Measurements from ENCODE around the gene RAPGEF1. TPM values are rescaled to one million over a fixed set of nuclear protein-coding genes. Genes with fewer than 3 reads are reported as not detected.
"Not testable (repeated sequence)": the region's sequence is repeated elsewhere in the genome, so short reads cannot be mapped to it uniquely, and the experiment has no call there.

The RAPGEF1 gene
- polyA plus RNA-seq, 4 donors: 36.8 to 41.5 (median 40.2) TPM

GRCh38 chr9:131673531-131673930 lies 66.3 kb downstream of the RAPGEF1 start:
- DNase-seq (ENCODE audit: low read depth in 4 of 4, low spot score in 2 of 4): no peak

GRCh38 chr9:131673068-131673467 lies 66.8 kb downstream of the RAPGEF1 start:
- DNase-seq (ENCODE audit: low read depth in 4 of 4, low spot score in 2 of 4): no peak

- no peak for DNase-seq (ENCODE audit: low read depth in 4 of 4, low spot score in 2 of 4)
These were observed 67.4 kb downstream of the RAPGEF1 start for GRCh38 chr9:131672451-131672850.

DNA sequence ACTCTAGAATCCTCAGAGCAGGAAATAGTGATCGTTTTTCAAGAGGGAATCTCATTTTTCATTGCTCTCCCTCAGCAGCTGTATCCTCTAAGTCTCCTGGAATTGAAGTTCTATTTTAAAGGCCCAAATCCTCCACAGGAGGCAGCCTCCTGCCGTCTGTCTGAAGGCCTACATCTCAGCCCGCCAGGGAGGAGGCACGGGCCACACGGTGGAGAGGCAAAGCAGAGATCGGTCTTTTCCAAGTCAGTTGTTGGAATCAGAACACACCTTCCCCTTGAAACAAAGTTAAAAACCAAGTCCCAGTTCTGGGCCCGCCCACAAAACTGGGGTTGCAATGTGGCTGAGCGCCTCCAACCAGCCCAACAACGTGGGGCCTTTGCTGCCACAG lies 68.7 kb downstream of the RAPGEF1 start:
- DNase-seq (ENCODE audit: low read depth in 4 of 4, low spot score in 2 of 4): no peak

DNA sequence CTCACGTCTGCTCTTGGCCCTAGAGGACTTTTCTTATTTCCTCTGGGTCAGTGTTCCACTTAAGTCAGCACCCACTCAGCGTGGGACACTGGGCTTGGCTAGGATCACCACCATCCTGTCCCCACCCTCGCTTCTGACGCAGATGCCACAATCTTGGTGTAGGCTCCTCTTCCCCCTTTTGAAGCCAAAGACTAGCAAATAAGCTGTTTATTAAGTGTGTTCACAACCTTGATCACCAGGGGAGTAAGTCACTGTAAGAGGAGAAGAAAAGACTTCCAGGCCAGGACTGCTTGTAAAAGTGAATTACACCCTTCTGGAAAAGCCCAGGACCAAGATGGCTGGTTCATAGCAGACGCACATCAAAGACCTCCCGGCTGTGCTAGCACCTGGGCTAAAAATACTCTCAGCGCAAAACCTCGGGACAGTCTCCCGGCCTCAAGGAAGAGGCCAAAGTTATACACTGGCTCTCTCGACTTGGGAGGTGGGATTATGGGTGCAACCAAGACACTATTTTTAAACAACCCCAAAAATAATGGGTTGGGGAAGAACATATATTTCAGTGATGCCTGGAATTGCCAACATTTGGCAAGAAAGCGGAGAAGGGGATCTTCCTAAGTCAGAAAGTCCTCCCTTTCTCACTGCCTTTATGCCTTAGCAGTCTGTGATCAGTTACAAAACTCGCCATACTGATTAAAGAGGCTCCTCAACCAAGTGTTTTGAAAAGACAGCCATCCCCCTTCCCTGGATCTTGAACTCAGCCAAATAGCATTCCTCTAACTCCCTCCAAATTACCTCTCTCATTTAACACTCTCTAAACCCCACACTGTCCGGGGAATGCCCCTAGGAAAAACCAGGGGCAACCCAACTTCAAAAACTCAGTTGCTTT lies 69.4 kb downstream of the RAPGEF1 start:
- peak in 1 of 4 donors; percentile 59 for DNase-seq (ENCODE audit: low read depth in 4 of 4, low spot score in 2 of 4)

DNA sequence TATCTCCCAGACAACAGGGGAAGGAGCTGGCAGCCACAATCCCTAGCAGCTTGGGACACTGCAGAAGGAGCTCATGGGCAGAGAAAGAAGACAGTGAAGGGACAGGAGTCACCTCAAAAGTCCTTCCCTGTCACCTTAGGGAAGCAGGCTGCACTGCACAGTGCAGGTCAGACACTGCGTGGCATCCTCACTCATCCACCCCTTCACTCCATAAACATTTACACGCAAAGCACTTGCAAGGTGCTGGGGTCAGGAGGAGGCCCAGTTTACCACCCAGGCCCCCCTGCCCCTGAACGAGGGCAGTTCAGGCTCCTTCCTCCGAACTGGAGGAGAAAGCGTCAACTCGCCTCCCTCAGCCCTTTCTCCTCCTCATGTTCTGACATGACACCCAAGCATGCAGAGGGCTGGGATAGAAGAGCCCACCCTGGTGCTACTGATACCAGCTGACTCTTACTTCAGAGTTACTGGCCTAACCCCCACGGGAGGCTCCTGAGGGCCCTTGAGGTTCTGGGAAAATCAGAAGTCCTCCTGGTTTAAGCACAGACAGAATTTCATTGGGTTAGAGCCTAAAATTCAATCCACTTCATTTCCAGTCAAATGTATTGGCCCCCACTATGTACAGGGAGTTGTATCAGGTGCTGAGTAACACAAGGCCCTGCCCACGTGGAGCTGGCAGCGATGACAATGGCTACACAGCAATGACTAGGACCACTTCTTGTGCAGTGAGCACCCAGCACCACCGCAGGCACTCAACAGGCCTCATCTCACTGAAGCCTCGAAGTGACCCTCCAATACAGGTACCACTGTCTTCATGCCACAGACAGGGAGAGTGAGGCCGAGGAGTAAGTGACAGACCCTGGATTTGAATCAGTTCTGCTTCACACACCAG lies 70.4 kb downstream of the RAPGEF1 start:
- DNase-seq (ENCODE audit: low read depth in 4 of 4, low spot score in 2 of 4): no peak

- DNase-seq (ENCODE audit: low read depth in 4 of 4, low spot score in 2 of 4): no peak
These were observed 71.2 kb downstream of the RAPGEF1 start for GRCh38 chr9:131668439-131669268.

DNA sequence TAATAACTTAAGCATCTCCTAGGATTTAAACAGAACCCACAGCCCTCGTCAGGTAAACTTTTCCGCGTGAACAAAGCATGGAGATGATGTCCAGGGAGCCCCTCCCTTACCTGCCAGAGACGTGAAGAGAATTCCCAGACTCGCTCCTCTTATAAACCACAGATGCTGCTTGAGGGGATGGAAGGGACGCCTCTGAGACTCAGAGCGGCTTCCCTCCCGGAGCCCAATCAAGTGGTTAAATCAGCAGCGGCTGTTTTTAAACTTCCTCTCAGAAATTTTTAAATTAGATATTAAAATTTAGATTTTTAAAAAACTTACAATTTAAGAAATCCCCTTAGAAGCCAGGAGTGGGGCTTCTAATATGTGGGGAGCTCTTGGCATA lies 71.8 kb downstream of the RAPGEF1 start:
- no peak for DNase-seq (ENCODE audit: low read depth in 4 of 4, low spot score in 2 of 4)

DNA sequence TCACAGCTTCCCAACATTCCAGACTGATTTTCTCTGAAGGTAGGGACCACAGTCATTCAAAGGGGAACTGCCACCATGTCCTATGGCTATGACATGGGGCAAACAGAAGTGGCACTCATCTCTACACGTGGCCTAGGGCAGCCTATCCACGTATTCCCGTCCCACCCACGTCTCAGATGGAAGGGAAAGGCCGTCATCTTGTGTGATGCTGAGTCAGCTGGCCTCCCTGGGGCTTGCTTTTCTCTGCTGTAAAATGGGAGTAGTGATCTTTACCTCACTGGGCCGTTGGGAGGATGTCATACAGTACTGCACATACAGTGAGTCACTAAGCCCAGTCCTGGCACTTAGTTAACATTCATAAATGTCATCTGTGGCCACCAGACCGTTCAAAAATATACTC lies 72.3 kb downstream of the RAPGEF1 start:
- DNase-seq (ENCODE audit: low read depth in 4 of 4, low spot score in 2 of 4): no peak

DNA sequence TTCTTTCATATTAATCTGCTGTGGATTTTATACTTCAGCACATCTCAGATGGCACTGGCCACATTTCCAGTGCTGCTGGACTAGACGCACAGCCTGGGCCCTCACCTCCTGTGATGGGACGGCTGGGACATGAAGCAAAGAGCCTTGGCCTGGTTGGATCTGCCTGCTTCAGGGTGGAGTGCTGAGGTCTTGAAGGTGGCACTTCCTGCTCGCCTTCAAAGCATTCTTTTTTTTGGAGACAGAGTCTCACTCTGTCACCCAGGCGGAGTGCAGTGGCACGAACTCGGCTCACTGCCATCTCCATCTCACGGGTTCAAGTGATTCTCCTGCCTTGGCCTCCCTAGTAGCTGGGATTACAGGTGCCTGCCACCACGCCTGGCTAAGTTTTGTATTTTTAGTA lies 73.1 kb downstream of the RAPGEF1 start:
- no peak for DNase-seq (ENCODE audit: low read depth in 4 of 4, low spot score in 2 of 4)

- no peak for DNase-seq (ENCODE audit: low read depth in 4 of 4, low spot score in 2 of 4)
These were observed 73.8 kb downstream of the RAPGEF1 start for GRCh38 chr9:131666029-131666428.

DNA sequence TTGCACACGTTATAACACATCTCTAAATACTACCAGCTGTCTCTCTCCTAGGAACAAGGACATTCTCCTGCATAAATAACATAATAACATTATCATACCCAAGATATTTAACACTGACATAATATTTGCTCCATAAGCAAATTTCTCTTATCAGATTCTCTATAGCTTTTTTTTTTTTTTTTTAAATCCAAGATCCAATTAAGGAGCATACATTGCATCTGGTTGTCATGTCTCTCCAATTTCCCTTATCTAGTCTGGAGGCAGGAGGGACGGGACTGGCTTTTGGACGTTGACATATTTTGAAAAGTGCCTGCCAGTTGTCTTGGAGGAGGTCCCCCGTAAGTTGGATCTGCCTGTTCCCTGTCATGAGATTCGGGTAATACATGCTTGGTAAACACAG lies 76.6 kb downstream of the RAPGEF1 start:
- DNase-seq (ENCODE audit: low read depth in 4 of 4, low spot score in 2 of 4): no peak

DNA sequence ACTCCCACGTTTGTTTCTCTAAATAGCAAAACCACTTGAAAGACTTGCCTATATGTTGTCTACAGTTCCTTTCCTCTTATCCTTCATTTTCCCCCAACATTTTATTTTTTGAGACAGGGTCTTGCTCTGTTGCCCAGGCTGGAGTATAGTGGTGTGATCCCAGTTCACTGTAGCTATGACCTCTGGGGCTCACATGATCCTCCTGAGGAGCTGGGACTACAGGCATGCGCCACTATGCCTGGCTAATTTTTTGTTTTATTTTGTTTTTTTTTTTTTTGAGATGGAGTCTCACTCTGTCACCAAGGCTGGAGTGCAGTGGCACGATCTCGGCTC lies 77.6 kb downstream of the RAPGEF1 start:
- not testable (repeated sequence) for DNase-seq (ENCODE audit: low read depth in 4 of 4, low spot score in 2 of 4)

DNA sequence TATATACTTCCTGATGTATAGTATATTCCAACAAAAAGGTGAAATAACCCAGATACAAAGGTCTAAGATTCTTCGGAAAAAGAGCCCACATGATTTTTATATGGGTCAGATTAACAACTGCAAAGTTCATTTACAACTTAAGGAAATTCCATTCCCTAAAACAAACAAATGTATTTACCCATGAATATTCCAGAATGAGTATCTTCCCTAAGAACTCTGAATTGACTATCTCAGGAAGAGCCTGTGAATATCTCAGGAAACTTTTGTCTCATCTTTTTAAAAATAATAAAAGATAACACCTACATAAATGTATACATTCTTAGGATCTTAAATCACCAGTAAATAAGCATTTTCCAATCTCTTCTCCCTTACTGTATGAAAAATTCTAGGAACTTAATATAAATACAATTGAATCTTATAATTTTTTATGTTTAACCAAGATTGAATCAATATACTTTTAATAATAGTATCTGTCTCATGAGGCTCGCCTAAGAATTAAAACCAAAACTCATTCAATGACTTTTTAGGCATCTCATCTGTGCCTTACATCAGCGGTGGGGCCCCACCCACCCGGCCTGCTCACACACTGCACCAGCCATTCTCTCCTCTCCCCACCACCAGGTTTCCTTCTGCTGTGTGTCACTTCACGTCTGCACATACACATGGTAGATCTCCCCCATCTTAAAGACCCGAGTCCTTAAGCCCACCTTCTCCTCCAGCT lies 78.1 kb downstream of the RAPGEF1 start:
- DNase-seq (ENCODE audit: low read depth in 4 of 4, low spot score in 2 of 4): no peak

DNA sequence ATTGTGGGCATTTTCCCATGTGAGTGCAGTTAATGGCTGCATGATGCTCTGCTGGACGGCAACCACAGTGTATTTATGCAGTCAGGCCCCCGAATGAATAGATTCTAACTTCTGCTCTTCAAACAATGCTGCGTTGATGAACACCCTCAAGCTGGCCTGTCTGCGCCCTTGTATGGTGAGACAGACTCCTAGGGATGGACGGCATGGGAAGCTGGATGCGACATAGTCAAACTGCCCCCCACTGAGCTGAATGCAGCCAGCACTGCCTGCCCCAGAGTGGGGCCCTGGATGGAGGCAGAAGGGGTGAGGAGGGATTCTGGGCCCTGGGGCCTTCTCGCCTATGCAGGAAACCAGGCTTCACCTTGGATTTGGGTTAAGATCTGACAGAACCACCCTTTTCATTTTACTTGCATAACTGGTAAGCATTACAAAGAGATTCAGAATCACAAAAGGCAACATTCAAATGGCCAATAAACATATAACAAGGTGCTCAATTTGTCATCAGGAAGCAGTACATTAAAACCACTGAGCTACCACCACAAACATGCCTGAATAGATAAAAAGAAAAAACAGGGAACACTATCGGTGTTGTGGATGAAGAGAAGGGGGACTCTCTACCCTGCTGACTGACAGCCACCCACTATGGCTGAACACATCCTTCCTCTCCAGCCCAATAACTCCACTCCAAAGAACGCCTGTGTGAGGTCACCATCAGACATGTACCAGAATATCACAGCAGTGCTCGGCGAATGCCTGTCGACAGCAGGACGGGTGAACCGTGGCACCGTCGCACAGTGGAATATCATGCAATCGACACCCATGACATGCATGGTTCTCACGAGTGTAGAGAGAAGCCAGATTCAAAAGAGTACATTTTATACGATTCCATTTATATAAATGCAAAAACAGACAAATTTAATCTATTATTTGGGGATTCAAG lies 79.1 kb downstream of the RAPGEF1 start:
- no peak for DNase-seq (ENCODE audit: low read depth in 4 of 4, low spot score in 2 of 4)

DNA sequence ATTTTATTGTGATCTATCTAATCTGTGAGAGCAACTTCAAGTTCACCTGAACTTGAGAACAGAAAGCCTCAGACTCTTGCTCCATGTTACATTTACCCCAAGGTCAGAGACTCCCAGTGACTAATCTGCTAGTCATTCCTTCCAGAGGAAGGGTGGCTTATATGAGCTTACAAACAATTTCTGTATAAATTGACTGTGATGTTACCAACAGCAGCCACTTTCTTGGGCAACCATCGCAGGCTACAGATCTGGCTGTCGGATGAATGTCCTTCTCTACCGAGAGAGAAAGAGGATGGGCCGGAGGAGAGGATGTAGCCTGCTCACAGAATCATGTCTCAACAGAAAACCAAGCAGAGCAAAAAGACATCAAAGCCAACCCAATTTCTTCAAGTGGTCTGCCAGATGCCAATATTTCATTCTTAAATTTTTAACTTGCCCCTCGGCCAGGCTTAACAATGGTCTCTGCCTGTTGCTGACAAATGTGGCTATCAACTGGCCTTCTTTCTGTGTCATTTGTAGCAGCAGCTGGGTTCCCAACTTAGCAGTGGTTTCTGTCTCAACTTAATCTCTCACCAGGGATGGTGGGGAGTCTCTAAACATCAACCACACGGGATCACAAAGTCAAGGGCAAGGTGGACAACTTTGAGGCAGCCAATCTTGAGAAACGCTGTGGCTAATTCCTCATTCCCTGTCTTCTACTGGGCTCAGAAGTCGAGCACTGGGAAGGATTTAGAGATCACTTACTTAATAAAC lies 81.3 kb downstream of the RAPGEF1 start:
- DNase-seq (ENCODE audit: low read depth in 4 of 4, low spot score in 2 of 4): no peak

DNA sequence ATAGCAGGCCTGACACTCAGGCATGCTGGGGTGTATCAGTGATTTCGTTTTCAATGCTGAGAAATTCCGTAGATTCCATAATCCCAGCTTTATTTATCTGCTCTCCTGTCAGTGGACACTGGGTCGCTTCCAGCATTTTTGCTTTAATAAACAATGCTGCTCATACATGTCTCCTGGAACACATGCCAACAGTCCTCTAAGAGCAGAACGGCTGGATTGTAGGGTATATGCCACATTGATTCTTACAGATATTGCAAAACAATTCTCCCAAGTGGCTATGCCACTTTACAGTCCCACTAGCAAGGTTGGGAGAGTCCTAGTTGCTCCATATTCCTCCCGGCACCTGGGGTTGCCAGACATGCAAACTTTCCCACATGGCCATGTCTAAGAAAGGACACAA lies 81.9 kb downstream of the RAPGEF1 start:
- DNase-seq (ENCODE audit: low read depth in 4 of 4, low spot score in 2 of 4): no peak

DNA sequence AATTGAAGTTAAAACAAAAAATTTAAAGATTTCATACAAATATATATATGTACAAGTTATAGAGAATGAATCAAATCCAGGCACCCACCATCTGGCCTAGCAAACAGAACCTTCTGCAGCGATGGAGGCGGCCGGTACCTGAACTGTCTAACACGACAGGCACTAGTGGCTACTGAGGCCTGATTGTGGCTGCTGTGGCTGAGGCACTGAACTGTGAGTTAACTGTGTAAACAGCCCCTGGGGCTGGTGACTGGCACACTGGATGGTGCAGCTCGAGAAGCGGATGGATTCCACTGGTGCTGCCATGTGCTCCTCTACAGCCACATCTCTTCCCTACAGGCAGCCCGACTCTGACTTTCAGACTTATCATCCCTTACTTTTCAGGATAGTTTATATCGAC lies 82.4 kb downstream of the RAPGEF1 start:
- no peak for DNase-seq (ENCODE audit: low read depth in 4 of 4, low spot score in 2 of 4)

- DNase-seq (ENCODE audit: low read depth in 4 of 4, low spot score in 2 of 4): no peak
These were observed 82.9 kb downstream of the RAPGEF1 start for GRCh38 chr9:131657037-131657377.

All from left renal cortex interstitium (tissue), 4 donors.